Small intestine (tissue), 7 donors: ENCODE results near the gene RAB17. TPM values are rescaled to one million over a fixed set of nuclear protein-coding genes. Genes with fewer than 3 reads are reported as not detected.
A peak's percentile ranks its signal among the peaks of the same experiment; 100 is the strongest.

Experiments used
- DNase-seq, 2 donors: peaks; one replicate each; pipeline versions ENCODE4 v3.0.0 to v3.0.0-alpha.2; 2013
- FAIRE-seq: peaks from 2 replicates; lab custom pipeline; 2012; peaks lifted over from hg19 to GRCh38; lab: Jason Lieb, UNC
- H3K27ac ChIP-seq, 3 donors: one replicate each; pipeline ENCODE4 v1.5.1; 2013; ENCODE audit warnings: low read length in 2 of 3, mild to moderate bottlenecking in 2 of 3, control low read depth in 1 of 3, inconsistent platforms in 1 of 3, low read depth in 1 of 3, moderate library complexity in 1 of 3
- H3K27me3 ChIP-seq, 3 donors: one replicate each; pipeline ENCODE4 v1.6.1; 2013; ENCODE audit warnings: low read length in 3 of 3, inconsistent platforms in 1 of 3; ENCODE audit not compliant: control insufficient read depth in 3 of 3, insufficient read depth in 3 of 3
- H3K36me3 ChIP-seq, 3 donors: one replicate each; pipeline ENCODE4 v1.6.1; 2013; ENCODE audit warnings: low read length in 3 of 3, inconsistent platforms in 1 of 3, low read depth in 1 of 3, mild to moderate bottlenecking in 1 of 3, moderate library complexity in 1 of 3; ENCODE audit not compliant: control insufficient read depth in 3 of 3, insufficient read depth in 2 of 3
- H3K4me1 ChIP-seq, 3 donors: one replicate each; pipeline ENCODE4 v1.6.1; 2013; ENCODE audit warnings: low read length in 2 of 3, inconsistent platforms in 1 of 3, low read depth in 1 of 3, mild to moderate bottlenecking in 1 of 3, moderate library complexity in 1 of 3; ENCODE audit not compliant: control insufficient read depth in 3 of 3, insufficient read depth in 2 of 3
- H3K4me3 ChIP-seq, 3 donors: one replicate each; pipeline ENCODE4 v1.5.1; 2013; ENCODE audit warnings: low read length in 3 of 3, control low read depth in 1 of 3, inconsistent platforms in 1 of 3, low read depth in 1 of 3, mild to moderate bottlenecking in 1 of 3, moderate library complexity in 1 of 3
- H3K9me3 ChIP-seq, 2 donors: one replicate each; pipeline ENCODE4 v1.6.1; 2013; ENCODE audit warnings: low read depth in 1 of 2, low read length in 1 of 2; ENCODE audit not compliant: control insufficient read depth in 2 of 2, insufficient read depth in 1 of 2
- WGBS, 3 donors: extraction: QIAGEN DNeasy Blood & Tissue Kit; methylation state at CpG; one replicate each; pipeline ENCODE4 v1.1.7; 2013; 5-methylcytosine and 5-hydroxymethylcytosine counted together
- polyA plus RNA-seq, 4 donors: library from polyadenylated mRNA; stranded (reverse) in 3 of 4; unstranded in 1 of 4; fragments of 200-250 nt in 3 of 4; fragments of 120-200 nt in 1 of 4; gene quantifications; one replicate each; pipeline versions ENCODE4 v1.2.1 to v1.2.3, GENCODE V29; 2013
- donor health status: healthy with polysubstance abuse.
- donor health status: control.
- donor health status: control.
- donor health status: Bipolar disorder and iron deficiency.
- donor health status: healthy.

The RAB17 gene
- polyA plus RNA-seq, 4 donors, result 52.8 to 613 (median 354) TPM

DNA sequence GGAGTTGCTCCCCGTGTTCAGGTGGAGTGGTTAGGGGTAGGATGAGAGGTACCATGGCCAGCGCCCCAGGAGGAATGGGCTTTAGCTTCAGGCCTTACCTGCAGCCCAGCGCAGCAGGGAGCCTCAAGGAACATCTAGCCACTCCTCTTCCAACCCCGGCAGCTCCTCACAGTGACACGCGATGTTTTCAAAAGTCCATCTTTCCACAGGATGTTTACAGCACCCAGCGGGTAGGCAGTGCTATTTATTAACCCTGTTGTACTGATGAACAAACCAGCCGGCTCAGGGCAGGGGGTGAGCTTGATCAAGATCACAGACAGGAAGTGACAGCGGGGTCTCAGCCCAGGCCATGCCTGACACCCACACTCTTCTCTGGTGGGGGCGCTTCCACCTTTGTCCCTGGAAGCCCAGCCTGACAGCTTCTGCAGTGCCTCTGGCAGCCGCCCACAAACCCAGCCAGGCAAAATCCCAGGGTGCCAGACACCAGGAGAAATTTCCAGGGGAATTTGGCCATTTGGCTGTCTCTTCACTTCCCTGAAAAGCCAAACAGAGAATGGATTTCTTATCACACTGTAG is 42.6 kb downstream of the RAB17 start:
- Histone ChIP-seq H3K4me3 (no peak overlapping the region), H3K4me1 (peaks cover 0 to 7% (median 3%) of the 10 kb centered on the region in 3 donors), H3K27ac (peak overlapping the region in 2 of 3 donors; percentile 35 to 61), H3K36me3 (no peaks in the 10 kb centered on the region), H3K27me3 (peaks cover 0 to 3% (median 0%) of the 10 kb centered on the region in 3 donors), H3K9me3 (peaks cover 0 to 3% of the 10 kb centered on the region in 2 donors)
- WGBS, 3 donors, result 35 to 42% (median 41%) methylated on average over 11 of the region's 11 CpGs
- no peak for FAIRE-seq
- DNase-seq, result peak; percentile 49 to 57

DNA sequence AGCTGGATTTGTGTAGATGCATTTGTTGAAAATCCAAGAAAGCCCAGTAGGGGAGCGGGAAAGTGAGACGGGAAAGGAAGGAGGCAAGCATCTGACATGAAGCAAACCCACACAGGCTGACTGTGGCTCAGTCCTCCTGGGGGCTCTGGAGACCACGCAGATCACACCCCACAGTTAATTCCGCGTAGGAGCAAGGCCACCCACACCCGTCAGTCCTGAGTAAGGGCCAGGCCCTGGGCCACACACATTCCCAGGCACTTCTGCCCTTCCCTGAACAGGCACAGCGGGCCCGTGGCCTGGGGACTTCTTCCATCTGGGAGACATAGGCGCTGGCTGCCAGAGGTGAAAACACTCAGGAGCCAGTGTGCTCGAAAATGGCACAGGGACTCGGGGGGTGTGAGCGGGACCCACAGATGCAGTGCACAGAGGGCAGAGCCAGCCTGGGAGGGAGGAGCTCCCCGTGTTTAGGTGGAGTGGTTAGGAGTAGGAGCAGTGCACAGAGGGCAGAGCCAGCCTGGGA is 43.6 kb downstream of the RAB17 start:
- FAIRE-seq, result no peak
- H3K36me3 ChIP-seq, result no peaks in the 10 kb centered on the region
- 63 to 76% (median 65%) methylated on average over 13 of the region's 13 CpGs for WGBS, 3 donors
- H3K4me1 ChIP-seq, result peaks cover 0 to 7% (median 3%) of the 10 kb centered on the region in 3 donors
- H3K9me3 ChIP-seq, result peaks cover 0 to 7% of the 10 kb centered on the region in 2 donors
- peaks cover 0 to 2% (median 0%) of the 10 kb centered on the region in 3 donors for H3K27me3 ChIP-seq
- peak overlapping the region in 2 of 3 donors; percentile 8 to 61 for H3K27ac ChIP-seq
- no peak overlapping the region for H3K4me3 ChIP-seq
- peak in 1 of 2 donors; percentile 25 for DNase-seq

DNA sequence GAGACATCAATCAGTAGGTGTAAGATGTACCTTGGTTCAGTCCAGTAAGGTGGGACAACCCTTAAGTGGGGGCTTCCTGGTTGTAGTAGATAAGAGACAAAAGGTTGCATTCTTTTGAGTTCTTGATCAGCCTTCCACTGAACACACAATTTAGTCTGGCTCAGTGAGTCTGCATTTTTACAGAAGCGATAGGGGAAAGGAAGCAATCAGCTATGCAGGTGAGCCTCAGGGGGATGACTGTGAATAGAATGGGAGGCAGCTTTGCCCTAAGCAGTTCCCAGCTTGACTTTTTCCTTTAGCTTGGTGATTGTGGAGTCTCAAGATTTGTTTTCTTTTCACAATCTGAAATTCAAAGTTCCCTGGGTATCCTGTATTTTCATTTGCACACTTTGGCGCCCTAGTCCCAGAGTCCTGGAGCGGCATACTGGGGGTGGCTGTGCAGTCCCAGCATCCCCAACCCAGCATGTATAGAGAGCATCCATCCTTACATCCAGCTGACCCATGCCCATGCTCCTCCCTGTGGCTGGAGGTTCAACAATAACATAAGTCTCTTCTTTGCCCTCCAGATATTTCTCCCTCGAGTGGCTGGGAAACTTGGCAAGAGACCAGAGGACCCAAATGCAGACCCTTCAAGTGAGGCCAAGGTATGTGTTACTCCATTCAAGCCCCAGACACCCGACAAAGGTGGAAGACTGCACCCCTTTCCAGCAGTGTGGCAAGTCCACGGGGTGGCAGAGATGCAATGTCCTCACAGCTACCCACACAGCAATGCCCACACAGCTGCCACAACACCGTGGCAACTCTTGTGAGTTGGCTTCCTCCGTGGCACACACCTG is 44.3 kb downstream of the RAB17 start:
- H3K27ac ChIP-seq, result no peak overlapping the region
- no peak overlapping the region for H3K4me3 ChIP-seq
- no peaks in the 10 kb centered on the region for H3K36me3 ChIP-seq
- DNase-seq (no peak), FAIRE-seq (no peak)
- WGBS, 3 donors, result 70 to 77% (median 75%) methylated on average over 8 of the region's 8 CpGs
- H3K27me3 ChIP-seq, result peaks cover 0 to 2% (median 0%) of the 10 kb centered on the region in 3 donors
- H3K9me3 ChIP-seq, result peaks cover 0 to 8% of the 10 kb centered on the region in 2 donors
- H3K4me1 ChIP-seq, result peaks cover 1 to 12% (median 6%) of the 10 kb centered on the region in 3 donors

DNA sequence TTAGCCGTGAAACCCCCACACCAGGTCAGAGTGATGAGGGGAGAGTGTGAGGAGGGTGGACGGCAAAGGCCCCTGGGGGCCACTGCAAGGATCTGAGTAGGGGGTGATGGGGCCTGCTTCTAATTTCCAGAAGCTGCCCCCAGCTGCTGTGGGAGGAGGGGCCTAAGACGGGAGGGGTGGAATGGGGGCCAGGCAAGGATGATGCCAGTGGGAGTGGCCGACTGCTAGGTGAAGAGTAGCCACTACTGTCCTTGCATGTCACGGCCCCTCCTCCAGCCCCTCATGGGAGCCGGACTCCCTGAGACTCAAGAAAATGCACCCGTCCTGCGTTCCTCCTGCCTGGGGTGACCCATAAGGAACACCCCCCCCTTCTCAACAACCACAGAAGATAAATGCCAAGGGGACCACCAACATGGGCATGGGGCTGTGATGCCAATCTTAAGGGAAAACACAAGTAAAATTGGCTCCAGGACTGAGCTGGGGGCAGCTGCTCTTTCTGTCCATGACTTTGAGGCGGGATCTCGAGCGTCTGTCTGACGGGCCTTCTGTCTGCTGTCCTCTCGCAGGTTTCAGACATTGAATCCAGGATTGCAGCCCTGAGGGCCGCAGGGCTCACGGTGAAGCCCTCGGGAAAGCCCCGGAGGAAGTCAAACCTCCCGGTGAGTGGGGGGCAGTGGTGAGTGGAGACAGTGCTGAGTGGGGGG is 48.4 kb downstream of the RAB17 start:
- WGBS, 3 donors, result 92 to 94% (median 92%) methylated on average over 18 of the region's 18 CpGs
- Histone ChIP-seq H3K36me3 (no peaks in the 10 kb centered on the region), H3K4me3 (no peak overlapping the region), H3K27ac (peak overlapping the region in 1 of 3 donors; percentile 48), H3K9me3 (peaks cover 0 to 8% of the 10 kb centered on the region in 2 donors), H3K27me3 (peaks cover 0 to 4% (median 0%) of the 10 kb centered on the region in 3 donors), H3K4me1 (peaks cover 9 to 11% (median 10%) of the 10 kb centered on the region in 3 donors)
- no peak for DNase-seq
- FAIRE-seq, result no peak

DNA sequence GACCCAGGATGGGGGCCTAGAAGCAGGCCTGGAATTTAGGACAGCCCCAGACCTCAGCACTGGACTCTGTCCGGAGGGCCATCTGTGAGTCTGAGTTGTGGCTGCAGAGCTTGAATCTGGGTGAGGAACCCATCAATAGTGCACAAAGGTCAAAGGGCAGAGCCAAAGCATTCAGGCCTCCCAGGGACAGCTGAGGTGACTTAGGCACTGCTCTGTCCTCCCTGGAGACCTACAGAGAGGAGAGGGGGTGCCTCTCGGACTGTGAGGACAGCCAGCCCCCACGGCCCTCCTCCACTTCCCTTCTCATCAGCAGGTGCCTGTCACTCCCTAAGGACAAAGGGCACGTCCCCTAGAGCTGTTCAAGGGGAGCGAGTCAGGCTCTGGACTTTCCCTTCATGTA is 49.3 kb downstream of the RAB17 start:
- peaks cover 9 to 11% (median 10%) of the 10 kb centered on the region in 3 donors for H3K4me1 ChIP-seq
- H3K36me3 ChIP-seq, result no peaks in the 10 kb centered on the region
- peak overlapping the region in 2 of 3 donors; percentile 48 to 52 for H3K27ac ChIP-seq
- peaks cover 0 to 4% (median 0%) of the 10 kb centered on the region in 3 donors for H3K27me3 ChIP-seq
- DNase-seq (peak; percentile 47 to 71), FAIRE-seq (no peak)
- H3K4me3 ChIP-seq, result no peak overlapping the region
- 13 to 49% (median 19%) methylated on average over 5 of the region's 5 CpGs for WGBS, 3 donors
- H3K9me3 ChIP-seq, result peaks cover 0 to 8% of the 10 kb centered on the region in 2 donors

DNA sequence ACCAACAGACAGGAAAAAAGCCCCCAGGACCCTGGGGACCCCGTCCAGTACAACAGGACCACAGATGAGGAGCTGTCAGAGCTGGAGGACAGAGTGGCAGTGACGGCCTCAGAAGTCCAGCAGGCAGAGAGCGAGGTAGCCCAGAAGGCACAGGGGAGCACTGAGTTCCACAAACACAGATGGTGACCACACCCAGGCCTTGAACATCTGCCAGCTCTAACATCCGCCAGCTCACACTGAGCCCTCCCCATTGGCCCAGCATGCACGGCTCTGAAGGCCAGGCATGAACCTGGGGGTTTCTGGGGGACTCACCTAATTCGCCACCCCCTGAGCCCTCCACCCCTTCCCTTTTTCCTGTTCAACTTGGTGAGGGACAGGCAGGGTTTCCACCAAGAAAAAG is 49.7 kb downstream of the RAB17 start:
- Histone ChIP-seq H3K9me3 (peaks cover 0 to 8% of the 10 kb centered on the region in 2 donors), H3K27me3 (peaks cover 0 to 4% (median 0%) of the 10 kb centered on the region in 3 donors), H3K27ac (peak overlapping the region in 2 of 3 donors; percentile 48 to 52), H3K4me1 (peaks cover 9 to 11% (median 10%) of the 10 kb centered on the region in 3 donors), H3K36me3 (no peaks in the 10 kb centered on the region), H3K4me3 (no peak overlapping the region)
- peak; percentile 56 to 86 for DNase-seq
- 12 to 32% (median 21%) methylated on average over 6 of the region's 6 CpGs for WGBS, 3 donors
- FAIRE-seq, result no peak

DNA sequence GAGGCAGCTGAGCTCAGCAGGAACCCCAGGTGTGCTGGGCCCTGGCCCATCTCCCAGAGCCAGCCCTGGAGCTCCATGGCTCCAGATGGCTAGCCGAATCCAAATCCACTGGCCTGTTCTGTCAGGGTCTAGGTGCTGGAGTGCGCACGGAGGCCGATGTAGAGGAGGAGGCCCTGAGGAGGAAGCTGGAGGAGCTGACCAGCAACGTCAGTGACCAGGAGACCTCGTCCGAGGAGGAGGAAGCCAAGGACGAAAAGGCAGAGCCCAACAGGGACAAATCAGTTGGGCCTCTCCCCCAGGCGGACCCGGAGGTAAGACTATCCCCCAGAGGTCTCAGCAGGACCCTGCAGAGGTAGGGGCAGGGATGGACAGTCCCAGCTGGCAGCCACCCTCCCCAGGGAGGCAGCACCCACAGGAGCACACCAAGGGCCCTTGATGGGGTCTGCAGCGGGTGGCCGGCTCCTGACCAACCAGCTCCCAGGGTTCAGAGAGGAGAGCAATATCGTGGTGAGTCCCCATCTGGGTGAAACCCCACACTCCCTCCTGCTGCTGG is 50.2 kb downstream of the RAB17 start:
- FAIRE-seq (no peak), DNase-seq (no peak)
- peaks cover 9 to 11% (median 10%) of the 10 kb centered on the region in 3 donors for H3K4me1 ChIP-seq
- H3K27ac ChIP-seq, result peak overlapping the region in 1 of 3 donors; percentile 52
- 83 to 89% (median 88%) methylated on average over 13 of the region's 13 CpGs for WGBS, 3 donors
- H3K27me3 ChIP-seq, result peaks cover 0 to 4% (median 0%) of the 10 kb centered on the region in 3 donors
- peaks cover 0 to 8% of the 10 kb centered on the region in 2 donors for H3K9me3 ChIP-seq
- H3K36me3 ChIP-seq, result no peaks in the 10 kb centered on the region
- H3K4me3 ChIP-seq, result no peak overlapping the region
